ENCODE data around the gene TMEM181. TPM values are rescaled to one million over a fixed set of nuclear protein-coding genes. Genes with fewer than 3 reads are reported as not detected.
"Not testable (repeated sequence)": the region's sequence is repeated elsewhere in the genome, so short reads cannot be mapped to it uniquely, and the experiment has no call there.

Gene TMEM181
- total RNA-seq, 2 donors from 2014 or later = 17.6 to 20.4 TPM

DNA sequence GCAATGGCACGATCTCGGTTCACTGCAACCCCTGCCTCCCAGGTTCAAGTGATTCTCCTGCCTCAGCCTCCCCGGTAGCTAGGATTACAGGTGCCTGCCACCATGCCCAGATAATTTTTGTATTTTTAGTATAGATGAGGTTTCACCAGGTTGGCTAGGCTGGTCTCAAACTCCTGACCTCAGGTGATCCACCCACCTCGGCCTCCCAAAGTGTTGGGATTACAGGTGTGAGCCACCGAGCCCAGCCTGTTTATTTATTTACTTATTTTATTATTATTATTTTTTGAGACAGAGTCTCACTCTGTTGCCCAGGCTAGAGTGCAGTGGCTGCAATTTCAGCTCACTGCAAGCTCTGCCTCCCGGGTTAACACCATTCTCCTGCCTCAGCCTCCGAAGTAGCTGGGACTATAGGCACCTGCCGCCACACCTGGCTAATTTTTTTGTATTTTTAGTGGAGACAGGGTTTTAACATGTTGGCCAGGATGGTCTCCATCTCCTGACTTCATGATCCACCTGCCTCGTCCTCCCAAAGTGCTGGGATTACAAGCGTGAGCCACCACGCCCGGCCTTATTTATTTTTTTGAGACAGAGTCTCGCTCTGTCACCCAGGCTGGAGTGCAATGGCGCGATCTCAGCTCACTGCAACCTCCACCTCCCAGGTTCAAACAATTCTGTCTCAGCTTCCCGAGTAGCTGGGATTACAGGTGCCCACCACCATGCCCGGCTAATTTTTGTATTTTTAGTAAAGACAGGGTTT is 92.3 kb downstream of the TMEM181 start:
- not testable (repeated sequence) for H3K9me3 ChIP-seq (ENCODE audit: control insufficient read depth, low read length, poor library complexity, severe bottlenecking); DNase-seq; H3K27me3 Mint-ChIP-seq; H3K36me3 Mint-ChIP-seq (ENCODE audit: low read depth); ATAC-seq
- Mint-ChIP-seq H3K4me1 (peaks cover 60% of the 10 kb centered on the region), H3K27ac (peak overlapping the region; percentile 99), H3K4me3 (peak overlapping the region; percentile 84)

- Mint-ChIP-seq H3K27ac (peak overlapping the region; percentile 99), H3K27me3 (no peaks in the 10 kb centered on the region), H3K4me1 (peaks cover 53% of the 10 kb centered on the region), H3K36me3 (ENCODE audit: low read depth) (no peaks in the 10 kb centered on the region), H3K4me3 (peak overlapping the region; percentile 84)
- ATAC-seq (peak; percentile 74), DNase-seq (peak; percentile 58 to 82 (median 74))
- H3K9me3 ChIP-seq (ENCODE audit: control insufficient read depth, low read length, poor library complexity, severe bottlenecking) = no peaks in the 10 kb centered on the region
Measured at GRCh38 chr6:158653577-158654354, 93.9 kb downstream of the TMEM181 start.

- Mint-ChIP-seq H3K4me3 (peak overlapping the region; percentile 84), H3K4me1 (peaks cover 47% of the 10 kb centered on the region), H3K36me3 (ENCODE audit: low read depth) (no peaks in the 10 kb centered on the region), H3K27me3 (no peaks in the 10 kb centered on the region), H3K27ac (peak overlapping the region; percentile 99)
- ATAC-seq (no peak), DNase-seq (no peak)
- H3K9me3 ChIP-seq (ENCODE audit: control insufficient read depth, low read length, poor library complexity, severe bottlenecking) = no peaks in the 10 kb centered on the region
Measured at GRCh38 chr6:158654498-158654897, 94.6 kb downstream of the TMEM181 start.

- no peaks in the 10 kb centered on the region for H3K36me3 Mint-ChIP-seq (ENCODE audit: low read depth)
- peak overlapping the region; percentile 99 for H3K27ac Mint-ChIP-seq
- no peak for DNase-seq
- H3K4me1 Mint-ChIP-seq = peaks cover 43% of the 10 kb centered on the region
- ATAC-seq = no peak
- H3K9me3 ChIP-seq (ENCODE audit: control insufficient read depth, low read length, poor library complexity, severe bottlenecking) = no peaks in the 10 kb centered on the region
- H3K4me3 Mint-ChIP-seq = peak overlapping the region; percentile 84
- H3K27me3 Mint-ChIP-seq = no peaks in the 10 kb centered on the region
Measured at GRCh38 chr6:158654960-158655489, 95.1 kb downstream of the TMEM181 start.

- no peaks in the 10 kb centered on the region for H3K9me3 ChIP-seq (ENCODE audit: control insufficient read depth, low read length, poor library complexity, severe bottlenecking)
- H3K4me1 Mint-ChIP-seq = peaks cover 43% of the 10 kb centered on the region
- ATAC-seq = no peak
- peak overlapping the region; percentile 84 for H3K4me3 Mint-ChIP-seq
- H3K27ac Mint-ChIP-seq = peak overlapping the region; percentile 99
- H3K36me3 Mint-ChIP-seq (ENCODE audit: low read depth) = no peaks in the 10 kb centered on the region
- DNase-seq = no peak
- H3K27me3 Mint-ChIP-seq = no peaks in the 10 kb centered on the region
Measured at GRCh38 chr6:158655569-158656450, 95.9 kb downstream of the TMEM181 start.

- not testable (repeated sequence) for ATAC-seq; H3K4me3 Mint-ChIP-seq; H3K9me3 ChIP-seq (ENCODE audit: control insufficient read depth, low read length, poor library complexity, severe bottlenecking); H3K27me3 Mint-ChIP-seq; H3K36me3 Mint-ChIP-seq (ENCODE audit: low read depth); DNase-seq
- Mint-ChIP-seq H3K27ac (peak overlapping the region; percentile 99), H3K4me1 (peaks cover 42% of the 10 kb centered on the region)
Measured at GRCh38 chr6:158656986-158657385, 97.1 kb downstream of the TMEM181 start.

DNA sequence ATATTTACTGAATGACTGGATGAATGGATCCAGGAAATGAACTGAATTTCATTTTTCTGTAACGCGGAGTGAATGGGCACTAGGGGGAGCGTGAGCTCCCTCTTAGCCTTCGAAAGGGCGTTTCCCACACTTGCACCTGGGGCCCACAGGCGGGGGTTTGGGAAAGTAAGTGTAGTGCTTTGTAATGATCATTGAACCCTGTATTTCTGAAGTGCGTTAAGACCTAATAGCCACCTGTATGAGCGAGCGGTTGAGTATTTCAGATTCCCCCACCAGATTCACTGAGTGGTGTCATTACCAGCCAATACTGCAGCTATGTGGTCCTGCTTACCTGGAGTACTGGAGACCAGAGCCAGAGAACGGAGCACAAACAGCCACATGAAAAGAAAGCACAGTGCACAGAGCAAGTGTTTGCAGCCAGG is 100.5 kb downstream of the TMEM181 start:
- Mint-ChIP-seq H3K27me3 (no peaks in the 10 kb centered on the region), H3K36me3 (ENCODE audit: low read depth) (peaks cover 3% of the 10 kb centered on the region), H3K4me3 (no peak overlapping the region), H3K27ac (peak overlapping the region; percentile 78), H3K4me1 (peaks cover 22% of the 10 kb centered on the region)
- H3K9me3 ChIP-seq (ENCODE audit: control insufficient read depth, low read length, poor library complexity, severe bottlenecking) = no peaks in the 10 kb centered on the region
- peak; percentile 19 to 35 (median 20) for DNase-seq
- peak; percentile 86 for ATAC-seq

DNA sequence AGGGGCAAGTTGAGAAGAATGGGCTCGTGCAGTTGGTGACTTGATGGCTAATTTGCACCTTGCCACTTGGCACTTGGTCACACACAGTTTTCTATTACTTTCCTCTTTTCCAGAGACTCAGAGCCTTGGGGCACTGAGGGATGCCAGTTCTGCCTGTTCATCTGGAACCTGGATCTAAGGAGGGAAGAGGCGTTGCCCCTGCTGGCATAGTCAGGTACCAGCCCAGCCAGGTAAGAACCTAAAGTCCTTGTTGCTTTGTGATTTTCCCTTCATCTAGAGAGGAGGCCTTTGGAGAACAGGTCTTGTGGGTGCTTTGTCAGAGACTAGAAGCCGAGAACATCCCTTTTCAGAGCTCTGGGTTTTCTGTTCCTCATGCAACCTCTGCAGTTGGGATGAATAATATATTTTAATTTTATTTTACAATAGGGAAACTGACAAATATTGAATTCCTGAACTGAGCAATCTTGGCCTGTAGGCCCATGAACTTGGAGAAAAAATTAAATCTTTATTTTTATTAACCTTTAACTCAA is 101.3 kb downstream of the TMEM181 start:
- H3K4me1 Mint-ChIP-seq = peaks cover 13% of the 10 kb centered on the region
- H3K4me3 Mint-ChIP-seq = no peak overlapping the region
- no peaks in the 10 kb centered on the region for H3K9me3 ChIP-seq (ENCODE audit: control insufficient read depth, low read length, poor library complexity, severe bottlenecking)
- DNase-seq = no peak
- no peak for ATAC-seq
- no peaks in the 10 kb centered on the region for H3K27me3 Mint-ChIP-seq
- peak overlapping the region; percentile 78 for H3K27ac Mint-ChIP-seq
- H3K36me3 Mint-ChIP-seq (ENCODE audit: low read depth) = peaks cover 3% of the 10 kb centered on the region

DNA sequence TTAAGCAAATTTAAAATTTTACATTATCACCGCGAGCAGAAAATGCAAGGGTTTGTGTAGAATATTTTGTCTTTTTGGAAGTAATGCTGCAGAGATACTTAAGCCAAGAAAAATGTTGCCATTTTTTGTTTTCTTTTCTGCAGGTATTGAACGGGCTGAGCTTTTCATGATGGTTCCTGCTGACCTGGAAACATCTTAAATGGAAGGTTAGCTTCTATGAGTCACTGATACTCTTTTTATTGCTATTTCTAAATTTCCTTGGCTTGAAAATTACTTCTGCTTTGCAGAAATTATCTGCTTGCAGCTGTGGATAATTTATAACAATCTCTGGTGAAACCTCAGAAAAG is 102.7 kb downstream of the TMEM181 start:
- DNase-seq (no peak), ATAC-seq (no peak)
- no peaks in the 10 kb centered on the region for H3K9me3 ChIP-seq (ENCODE audit: control insufficient read depth, low read length, poor library complexity, severe bottlenecking)
- peak overlapping the region; percentile 77 for H3K27ac Mint-ChIP-seq
- H3K4me3 Mint-ChIP-seq = no peak overlapping the region
- H3K27me3 Mint-ChIP-seq = no peaks in the 10 kb centered on the region
- H3K36me3 Mint-ChIP-seq (ENCODE audit: low read depth) = peaks cover 3% of the 10 kb centered on the region
- peaks cover 9% of the 10 kb centered on the region for H3K4me1 Mint-ChIP-seq

GRCh38 chr6:158662954-158663624 is 103.2 kb downstream of the TMEM181 start:
- H3K9me3 ChIP-seq (ENCODE audit: control insufficient read depth, low read length, poor library complexity, severe bottlenecking) = no peaks in the 10 kb centered on the region
- DNase-seq (no peak), ATAC-seq (no peak)
- Mint-ChIP-seq H3K27me3 (no peaks in the 10 kb centered on the region), H3K36me3 (ENCODE audit: low read depth) (peaks cover 3% of the 10 kb centered on the region), H3K4me1 (peaks cover 9% of the 10 kb centered on the region), H3K27ac (peak overlapping the region; percentile 77), H3K4me3 (no peak overlapping the region)

GRCh38 chr6:158663625-158664165 is 103.8 kb downstream of the TMEM181 start:
- Mint-ChIP-seq H3K27me3 (no peaks in the 10 kb centered on the region), H3K4me3 (no peak overlapping the region), H3K36me3 (ENCODE audit: low read depth) (peaks cover 6% of the 10 kb centered on the region), H3K27ac (no peak overlapping the region), H3K4me1 (peaks cover 12% of the 10 kb centered on the region)
- ATAC-seq (no peak), DNase-seq (no peak)
- no peaks in the 10 kb centered on the region for H3K9me3 ChIP-seq (ENCODE audit: control insufficient read depth, low read length, poor library complexity, severe bottlenecking)

DNA sequence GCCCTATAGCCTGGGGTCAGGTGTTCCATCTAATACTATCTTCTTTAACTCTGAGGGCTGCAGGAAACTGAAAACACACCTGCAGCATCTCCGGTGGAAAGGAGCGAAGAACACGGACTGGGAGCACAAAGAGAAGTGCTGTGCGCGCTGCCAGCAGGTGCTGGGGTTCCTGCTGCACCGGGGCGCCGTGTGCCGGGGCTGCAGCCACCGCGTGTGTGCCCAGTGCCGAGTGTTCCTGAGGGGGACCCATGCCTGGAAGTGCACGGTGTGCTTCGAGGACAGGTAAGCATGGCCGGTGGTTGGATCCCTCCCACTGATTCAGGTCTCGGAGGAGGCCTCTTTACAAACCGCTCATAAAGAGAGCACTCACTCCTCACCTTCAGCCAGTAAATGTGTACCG is 105.4 kb downstream of the TMEM181 start:
- peaks cover 9% of the 10 kb centered on the region for H3K36me3 Mint-ChIP-seq (ENCODE audit: low read depth)
- peaks cover 12% of the 10 kb centered on the region for H3K4me1 Mint-ChIP-seq
- H3K27ac Mint-ChIP-seq = no peak overlapping the region

More for the DNA sequence above, 105.4 kb downstream of the TMEM181 start:
- ATAC-seq (no peak), DNase-seq (no peak)
- H3K27me3 Mint-ChIP-seq = no peaks in the 10 kb centered on the region
- no peaks in the 10 kb centered on the region for H3K9me3 ChIP-seq (ENCODE audit: control insufficient read depth, low read length, poor library complexity, severe bottlenecking)
- H3K4me3 Mint-ChIP-seq = no peak overlapping the region

Data from T-helper 17 cell (primary cell).